HG03108 (cell line): Measurements from ENCODE around the gene ZSWIM5.
"Not testable (repeated sequence)": the region's sequence is repeated elsewhere in the genome, so short reads cannot be mapped to it uniquely, and the experiment has no call there.

Experiments used
- ATAC-seq: cut with Tn5 transposase; IDR thresholded peaks from one replicate; pipeline ENCODE4 v1.9.1; 2021; ENCODE audit warnings: moderate library complexity; ENCODE audit not compliant: unreplicated experiment

The ZSWIM5 gene

GRCh38 chr1:45008516-45008915, 197.9 kb downstream of the ZSWIM5 start:
- ATAC-seq: no peak

- ATAC-seq: no peak
Measured at GRCh38 chr1:45008076-45008475, 198.3 kb downstream of the ZSWIM5 start.

GRCh38 chr1:45007311-45007710, 199.1 kb downstream of the ZSWIM5 start:
- ATAC-seq: no peak

GRCh38 chr1:45005761-45006160, 200.6 kb downstream of the ZSWIM5 start:
- no peak for ATAC-seq

- no peak for ATAC-seq
Measured at GRCh38 chr1:45004281-45004920, 202.0 kb downstream of the ZSWIM5 start.

GRCh38 chr1:45003741-45004140, 202.7 kb downstream of the ZSWIM5 start:
- ATAC-seq: no peak

GRCh38 chr1:45002650-45003645, 203.5 kb downstream of the ZSWIM5 start:
- ATAC-seq: no peak

GRCh38 chr1:45001576-45001975, 204.8 kb downstream of the ZSWIM5 start:
- not testable (repeated sequence) for ATAC-seq

- no peak for ATAC-seq
Measured at GRCh38 chr1:45001011-45001481, 205.4 kb downstream of the ZSWIM5 start.

- no peak for ATAC-seq
Measured at GRCh38 chr1:44999232-44999631, 207.2 kb downstream of the ZSWIM5 start.

GRCh38 chr1:44995467-44996238, 210.8 kb downstream of the ZSWIM5 start:
- ATAC-seq: no peak

GRCh38 chr1:44994309-44994898, 212.0 kb downstream of the ZSWIM5 start:
- no peak for ATAC-seq

- no peak for ATAC-seq
Measured at GRCh38 chr1:44988531-44989156, 217.8 kb downstream of the ZSWIM5 start.

GRCh38 chr1:44985747-44986359, 220.6 kb downstream of the ZSWIM5 start:
- no peak for ATAC-seq

- not testable (repeated sequence) for ATAC-seq
Measured at GRCh38 chr1:44977372-44977771, 229.0 kb downstream of the ZSWIM5 start.

GRCh38 chr1:44976252-44976651, 230.2 kb downstream of the ZSWIM5 start:
- no peak for ATAC-seq

GRCh38 chr1:44973645-44974044, 232.8 kb downstream of the ZSWIM5 start:
- ATAC-seq: no peak

GRCh38 chr1:44970317-44970716, 236.1 kb downstream of the ZSWIM5 start:
- no peak for ATAC-seq
